Left ventricle myocardium superior (tissue), 1 donor: ENCODE measurements around the gene TIAM1. TPM values are rescaled to one million over a fixed set of nuclear protein-coding genes. Genes with fewer than 3 reads are reported as not detected.

Source experiments
- ATAC-seq: fragments of 200-7000 bp; cut with Tn5 transposase; one replicate; pipeline ENCODE4 v1.9.1; 2020; ENCODE audit warnings: mild to moderate bottlenecking, moderate library complexity
- DNase-seq: peaks from one replicate; pipeline ENCODE4 v3.0.0-alpha.2; 2020
- intact Hi-C: fragments of 100-400 bp; cut with micrococcal nuclease; formaldehyde crosslinking; loops from one replicate; pipeline ENCODE4 v1.11.0; 2022
- total RNA-seq: library from RNA; stranded (reverse); fragmentation: NEBNext Ultra II Directional; extraction: Animal tissue kit (Norgen Biotek cat#: 25700); gene quantifications from one replicate; pipeline ENCODE4 v1.2.1, GENCODE V29; 2021
- donor health status: DM: no; HTN: yes; CAD: no; lungs with severe emphysema.

The TIAM1 gene
- total RNA-seq, 1 donor from 2014 or later = 1.8 TPM

GRCh38 chr21:31222142-31222541 lies 121.9 kb downstream of the TIAM1 start:
- intact Hi-C loops = no loop called here
- no peak for DNase-seq
- no peak for ATAC-seq

GRCh38 chr21:31221043-31221442 lies 123.0 kb downstream of the TIAM1 start:
- ATAC-seq (no peak), DNase-seq (no peak)
- intact Hi-C loops = no loop called here

- intact Hi-C loops = no loop called here
- DNase-seq = no peak
- peak; percentile 77 for ATAC-seq
These were observed 123.5 kb downstream of the TIAM1 start for GRCh38 chr21:31220575-31220974.

GRCh38 chr21:31218830-31219608 lies 125.0 kb downstream of the TIAM1 start:
- ATAC-seq = peak; percentile 79
- intact Hi-C loops = no loop called here
- peak; percentile 51 for DNase-seq

GRCh38 chr21:31216206-31216605 lies 127.9 kb downstream of the TIAM1 start:
- intact Hi-C loops = no loop called here
- DNase-seq = no peak
- ATAC-seq = no peak

- ATAC-seq (no peak), DNase-seq (no peak)
- intact Hi-C loops = no loop called here
These were observed 130.3 kb downstream of the TIAM1 start for GRCh38 chr21:31213787-31214186.

- intact Hi-C loops = no loop called here
- ATAC-seq (no peak), DNase-seq (no peak)
These were observed 132.2 kb downstream of the TIAM1 start for GRCh38 chr21:31211836-31212235.

GRCh38 chr21:31205412-31205811 lies 138.6 kb downstream of the TIAM1 start:
- ATAC-seq = no peak
- intact Hi-C loops = no loop called here
- no peak for DNase-seq

- intact Hi-C loops = no loop called here
- no peak for DNase-seq
- ATAC-seq = no peak
These were observed 139.3 kb downstream of the TIAM1 start for GRCh38 chr21:31204801-31205200.

GRCh38 chr21:31203431-31204054 lies 140.5 kb downstream of the TIAM1 start:
- DNase-seq (no peak), ATAC-seq (no peak)
- intact Hi-C loops = no loop called here

- intact Hi-C loops = no loop called here
- ATAC-seq (peak; percentile 98), DNase-seq (no peak)
These were observed 142.5 kb downstream of the TIAM1 start for GRCh38 chr21:31201548-31201947.

- DNase-seq (no peak), ATAC-seq (peak; percentile 52)
- intact Hi-C loops = no loop called here
These were observed 142.9 kb downstream of the TIAM1 start for GRCh38 chr21:31201144-31201543.

- DNase-seq (no peak), ATAC-seq (peak; percentile 31)
- intact Hi-C loops = loop anchor here (5.0 kb wide), 1 partner anchor 404 kb away; no protein-coding TSS in a partner anchor
These were observed 145.5 kb downstream of the TIAM1 start for GRCh38 chr21:31198575-31198974.

GRCh38 chr21:31196724-31197123 lies 147.3 kb downstream of the TIAM1 start:
- intact Hi-C loops = loop anchor here (5.0 kb wide), 1 partner anchor 406 kb away; no protein-coding TSS in a partner anchor
- ATAC-seq (no peak), DNase-seq (no peak)

GRCh38 chr21:31195334-31196015 lies 148.6 kb downstream of the TIAM1 start:
- ATAC-seq = no peak
- intact Hi-C loops = loop anchor here (5.0 kb wide), 1 partner anchor 407 kb away; no protein-coding TSS in a partner anchor
- no peak for DNase-seq

GRCh38 chr21:31194510-31195293 lies 149.4 kb downstream of the TIAM1 start:
- intact Hi-C loops = loop anchor here (5.0 kb wide), 1 partner anchor 408 kb away; no protein-coding TSS in a partner anchor
- ATAC-seq (no peak), DNase-seq (no peak)

GRCh38 chr21:31193761-31194160 lies 150.3 kb downstream of the TIAM1 start:
- intact Hi-C loops = no loop called here
- DNase-seq (no peak), ATAC-seq (no peak)

GRCh38 chr21:31191553-31191952 lies 152.5 kb downstream of the TIAM1 start:
- DNase-seq (no peak), ATAC-seq (no peak)
- intact Hi-C loops = no loop called here

GRCh38 chr21:31190516-31190915 lies 153.5 kb downstream of the TIAM1 start:
- ATAC-seq (no peak), DNase-seq (no peak)
- intact Hi-C loops = no loop called here
